GM19240 (cell line): ENCODE results near the gene COMMD6.
A peak's percentile ranks its signal among the peaks of the same experiment; 100 is the strongest.

Source experiments
- DNase-seq: peaks from one replicate; pipeline ENCODE4 v3.0.0; 2011; ENCODE audit warnings: low spot score; ENCODE audit not compliant: insufficient read length

The COMMD6 gene

GRCh38 chr13:75485286-75486062, 52.2 kb downstream of the COMMD6 start:
- no peak for DNase-seq

- no peak for DNase-seq
Observed at GRCh38 chr13:75482820-75483079, 54.9 kb downstream of the COMMD6 start.

GRCh38 chr13:75482070-75482819, 55.4 kb downstream of the COMMD6 start, which contains the start of gene TBC1D4:
TBC1D4 (minus strand) TSS chr13:75482169; CDS start chr13:75481767, 402 bp downstream.
- DNase-seq = peak; percentile 24

GRCh38 chr13:75481176-75482069, 56.2 kb downstream of the COMMD6 start:
- no peak for DNase-seq

GRCh38 chr13:75480671-75481175, 56.9 kb downstream of the COMMD6 start:
- DNase-seq = no peak

GRCh38 chr13:75479102-75479740, 58.4 kb downstream of the COMMD6 start:
- no peak for DNase-seq

- DNase-seq = no peak
Observed at GRCh38 chr13:75478659-75479058, 59.0 kb downstream of the COMMD6 start.
